Parathyroid adenoma (tissue), 2 donors: ENCODE measurements around the gene GALNTL6.

Experiments used
- H2AFZ ChIP-seq: fragments of 300-600 bp; sonication (generic); one replicate; pipeline ENCODE4 v1.7.0; 2017; ENCODE audit warnings: antibody characterized with exemption, mild to moderate bottlenecking
- H3K27ac ChIP-seq: fragments of 300-600 bp; sonication (generic); one replicate; pipeline ENCODE4 v1.7.0; 2017
- H3K27me3 ChIP-seq: fragments of 300-600 bp; sonication (generic); one replicate; pipeline ENCODE4 v1.7.0; 2017; ENCODE audit warnings: low read length; ENCODE audit not compliant: control insufficient read depth, insufficient read depth
- H3K36me3 ChIP-seq: fragments of 300-600 bp; sonication (generic); one replicate; pipeline ENCODE4 v1.7.0; 2017; ENCODE audit warnings: low read length; ENCODE audit not compliant: control insufficient read depth, insufficient read depth
- H3K4me1 ChIP-seq: fragments of 300-600 bp; sonication (generic); one replicate; pipeline ENCODE4 v1.7.0; 2017; ENCODE audit warnings: control low read depth
- H3K4me2 ChIP-seq: fragments of 300-600 bp; sonication (generic); one replicate; pipeline ENCODE4 v1.7.0; 2017; ENCODE audit warnings: low read length
- H3K4me3 ChIP-seq: fragments of 300-600 bp; sonication (generic); one replicate; pipeline ENCODE4 v1.7.0; 2017; ENCODE audit warnings: low read depth, low read length
- H3K79me2 ChIP-seq: fragments of 300-600 bp; sonication (generic); one replicate; pipeline ENCODE4 v1.7.0; 2017; ENCODE audit warnings: control low read depth
- H3K9ac ChIP-seq: fragments of 300-600 bp; sonication (generic); one replicate; pipeline ENCODE4 v1.7.0; 2017; ENCODE audit warnings: mild to moderate bottlenecking
- H3K9me3 ChIP-seq: fragments of 300-600 bp; sonication (generic); one replicate; pipeline ENCODE4 v1.7.0; 2017; ENCODE audit warnings: low read length; ENCODE audit not compliant: control insufficient read depth
- CTCF ChIP-seq: fragments of 300-600 bp; sonication (generic); IDR thresholded peaks from one replicate; pipeline ENCODE4 v1.7.0; 2017; ENCODE audit warnings: antibody characterized with exemption, mild to moderate bottlenecking
- donor health status: primary hyperparathyroidism.

GALNTL6 gene

GRCh38 chr4:171857302-171858012 lies 44.3 kb downstream of the GALNTL6 start:
- no peaks in the 10 kb centered on the region for H3K36me3 ChIP-seq
- H2AFZ ChIP-seq, result no peak overlapping the region
- no peak overlapping the region for H3K9ac ChIP-seq
- no peak for TF ChIP-seq CTCF
- H3K4me2 ChIP-seq, result no peak overlapping the region
- no peaks in the 10 kb centered on the region for H3K9me3 ChIP-seq
- H3K27me3 ChIP-seq, result no peaks in the 10 kb centered on the region
- no peak overlapping the region for H3K27ac ChIP-seq
- H3K4me1 ChIP-seq, result no peaks in the 10 kb centered on the region
- no peaks in the 10 kb centered on the region for H3K79me2 ChIP-seq
- no peak overlapping the region for H3K4me3 ChIP-seq

GRCh38 chr4:171875291-171875690 lies 62.1 kb downstream of the GALNTL6 start:
- Histone ChIP-seq H3K79me2 (no peaks in the 10 kb centered on the region), H3K4me3 (no peak overlapping the region), H3K4me1 (no peaks in the 10 kb centered on the region), H3K4me2 (no peak overlapping the region), H3K36me3 (no peaks in the 10 kb centered on the region), H3K27me3 (no peaks in the 10 kb centered on the region), H3K27ac (no peak overlapping the region), H3K9ac (no peak overlapping the region), H2AFZ (no peak overlapping the region), H3K9me3 (no peaks in the 10 kb centered on the region)
- TF ChIP-seq CTCF, result no peak

- Histone ChIP-seq H3K9me3 (no peaks in the 10 kb centered on the region), H3K27ac (no peak overlapping the region), H3K4me2 (no peak overlapping the region), H3K4me3 (no peak overlapping the region), H2AFZ (no peak overlapping the region), H3K36me3 (no peaks in the 10 kb centered on the region), H3K4me1 (no peaks in the 10 kb centered on the region), H3K27me3 (no peaks in the 10 kb centered on the region), H3K9ac (no peak overlapping the region), H3K79me2 (no peaks in the 10 kb centered on the region)
- TF ChIP-seq CTCF, result no peak
Observed at GRCh38 chr4:171876636-171877035, 63.4 kb downstream of the GALNTL6 start.

- Histone ChIP-seq H3K79me2 (no peaks in the 10 kb centered on the region), H3K9me3 (no peaks in the 10 kb centered on the region), H3K4me2 (no peak overlapping the region), H3K4me1 (no peaks in the 10 kb centered on the region), H2AFZ (no peak overlapping the region), H3K27me3 (no peaks in the 10 kb centered on the region), H3K36me3 (no peaks in the 10 kb centered on the region), H3K27ac (no peak overlapping the region), H3K4me3 (no peak overlapping the region), H3K9ac (no peak overlapping the region)
- no peak for TF ChIP-seq CTCF
Observed at GRCh38 chr4:171880136-171880535, 66.9 kb downstream of the GALNTL6 start.

GRCh38 chr4:171889681-171890080 lies 76.5 kb downstream of the GALNTL6 start:
- H3K27me3 ChIP-seq, result no peaks in the 10 kb centered on the region
- no peak overlapping the region for H3K4me3 ChIP-seq
- no peaks in the 10 kb centered on the region for H3K36me3 ChIP-seq
- no peaks in the 10 kb centered on the region for H3K4me1 ChIP-seq
- no peak overlapping the region for H3K9ac ChIP-seq
- H3K4me2 ChIP-seq, result no peak overlapping the region
- no peaks in the 10 kb centered on the region for H3K79me2 ChIP-seq
- no peak for TF ChIP-seq CTCF
- no peak overlapping the region for H2AFZ ChIP-seq
- no peaks in the 10 kb centered on the region for H3K9me3 ChIP-seq
- H3K27ac ChIP-seq, result no peak overlapping the region
